Measurements from ENCODE around the gene LRBA. TPM values are rescaled to one million over a fixed set of nuclear protein-coding genes. Genes with fewer than 3 reads are reported as not detected.
"Not testable (repeated sequence)": the region's sequence is repeated elsewhere in the genome, so short reads cannot be mapped to it uniquely, and the experiment has no call there.

LRBA gene
- total RNA-seq, 1 donor from 2014 or later, result 54.0 TPM

- no peak for DNase-seq
- H3K36me3 Mint-ChIP-seq (ENCODE audit: low read depth), result peaks cover 10% of the 10 kb centered on the region
- H3K9me3 Mint-ChIP-seq, result peaks cover 23% of the 10 kb centered on the region
- H3K27me3 Mint-ChIP-seq, result no peaks in the 10 kb centered on the region
- intact Hi-C loops (cut with micrococcal nuclease), result no loop called here
- peaks cover 8% of the 10 kb centered on the region for H3K4me1 Mint-ChIP-seq
- H3K27ac Mint-ChIP-seq, result no peak overlapping the region
- H3K4me3 Mint-ChIP-seq, result no peak overlapping the region
These were observed 624.0 kb downstream of the LRBA start for GRCh38 chr4:150391052-150391451.

GRCh38 chr4:150390531-150390910, 624.6 kb downstream of the LRBA start:
- no peak overlapping the region for H3K4me3 Mint-ChIP-seq
- DNase-seq, result no peak
- peaks cover 4% of the 10 kb centered on the region for H3K4me1 Mint-ChIP-seq
- peaks cover 10% of the 10 kb centered on the region for H3K36me3 Mint-ChIP-seq (ENCODE audit: low read depth)
- intact Hi-C loops (cut with micrococcal nuclease), result no loop called here
- H3K27me3 Mint-ChIP-seq, result no peaks in the 10 kb centered on the region
- no peak overlapping the region for H3K27ac Mint-ChIP-seq
- H3K9me3 Mint-ChIP-seq, result peaks cover 23% of the 10 kb centered on the region

- Mint-ChIP-seq H3K27me3 (no peaks in the 10 kb centered on the region), H3K4me3 (no peak overlapping the region), H3K27ac (no peak overlapping the region), H3K4me1 (no peaks in the 10 kb centered on the region), H3K9me3 (peaks cover 23% of the 10 kb centered on the region), H3K36me3 (ENCODE audit: low read depth) (peaks cover 10% of the 10 kb centered on the region)
- intact Hi-C loops (cut with micrococcal nuclease), result no loop called here
- no peak for DNase-seq
These were observed 625.1 kb downstream of the LRBA start for GRCh38 chr4:150389896-150390530.

DNA sequence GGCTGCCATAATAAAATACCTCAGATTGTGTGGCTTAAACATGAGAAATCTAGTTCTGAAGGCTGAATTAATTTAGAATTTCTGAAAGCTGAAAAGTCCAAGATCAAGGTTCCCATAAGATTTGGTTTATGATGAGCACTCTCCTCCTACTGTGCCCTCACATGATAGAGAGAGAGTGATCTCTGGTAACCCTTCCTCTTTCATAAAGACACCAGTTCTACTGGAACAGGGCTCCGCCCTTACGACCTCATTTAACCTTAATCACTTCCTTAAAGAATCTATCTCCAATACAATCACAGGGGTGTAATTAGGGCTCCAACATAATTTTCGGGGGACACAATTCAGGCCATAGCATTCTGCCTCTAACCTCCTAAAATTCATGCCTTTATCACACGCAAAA, 627.1 kb downstream of the LRBA start:
- Mint-ChIP-seq H3K4me1 (no peaks in the 10 kb centered on the region), H3K9me3 (peaks cover 23% of the 10 kb centered on the region), H3K27ac (no peak overlapping the region), H3K27me3 (no peaks in the 10 kb centered on the region), H3K4me3 (no peak overlapping the region), H3K36me3 (ENCODE audit: low read depth) (peaks cover 9% of the 10 kb centered on the region)
- no peak for DNase-seq
- intact Hi-C loops (cut with micrococcal nuclease), result no loop called here

DNA sequence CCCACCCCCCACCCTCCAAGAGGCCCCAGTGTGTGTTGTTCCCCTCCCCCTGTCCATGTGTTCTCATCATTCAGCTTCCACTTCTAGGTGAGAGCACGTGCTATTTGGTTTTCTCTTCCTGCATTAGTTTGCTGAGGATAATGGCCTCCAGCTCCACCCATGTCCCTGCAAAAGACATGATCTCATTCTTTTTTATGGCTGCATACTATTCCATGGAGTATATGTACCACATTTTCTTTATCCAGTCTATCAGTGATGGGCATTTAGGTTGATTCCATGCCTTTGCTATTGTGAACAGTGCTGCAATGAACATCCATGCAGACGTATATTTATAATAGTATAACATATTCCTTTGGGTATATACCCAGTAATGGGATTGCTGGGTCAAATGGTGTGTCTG, 628.7 kb downstream of the LRBA start:
- Mint-ChIP-seq H3K9me3 (peaks cover 19% of the 10 kb centered on the region), H3K27ac (peak overlapping the region; percentile 56)
- H3K27me3 Mint-ChIP-seq; H3K4me3 Mint-ChIP-seq; H3K4me1 Mint-ChIP-seq; DNase-seq; intact Hi-C loops (cut with micrococcal nuclease); H3K36me3 Mint-ChIP-seq (ENCODE audit: low read depth): not testable (repeated sequence)

DNA sequence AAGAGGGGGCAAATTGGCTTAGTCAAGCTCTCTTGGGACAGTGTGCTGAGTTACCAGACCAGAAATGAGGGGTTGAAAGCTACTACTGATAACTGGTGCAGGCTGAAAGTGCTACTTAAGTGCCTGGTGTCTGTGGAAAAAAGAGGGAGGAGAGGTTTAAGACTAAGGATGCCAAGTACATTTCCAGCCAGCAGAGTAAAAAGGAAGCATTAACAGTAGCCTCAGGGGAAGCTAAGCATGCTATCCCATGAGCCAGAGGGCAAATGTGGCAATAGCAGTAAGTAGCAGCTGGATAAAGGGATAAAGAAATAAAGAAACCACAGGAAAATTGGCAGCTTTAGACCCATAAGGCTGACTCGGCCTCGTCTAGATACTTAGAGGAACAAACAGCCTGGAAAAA, 629.5 kb downstream of the LRBA start:
- H3K27me3 Mint-ChIP-seq, result no peaks in the 10 kb centered on the region
- H3K36me3 Mint-ChIP-seq (ENCODE audit: low read depth), result no peaks in the 10 kb centered on the region
- intact Hi-C loops (cut with micrococcal nuclease), result no loop called here
- no peak overlapping the region for H3K4me3 Mint-ChIP-seq
- H3K27ac Mint-ChIP-seq, result no peak overlapping the region
- DNase-seq, result no peak
- H3K4me1 Mint-ChIP-seq, result no peaks in the 10 kb centered on the region
- H3K9me3 Mint-ChIP-seq, result peaks cover 16% of the 10 kb centered on the region

DNA sequence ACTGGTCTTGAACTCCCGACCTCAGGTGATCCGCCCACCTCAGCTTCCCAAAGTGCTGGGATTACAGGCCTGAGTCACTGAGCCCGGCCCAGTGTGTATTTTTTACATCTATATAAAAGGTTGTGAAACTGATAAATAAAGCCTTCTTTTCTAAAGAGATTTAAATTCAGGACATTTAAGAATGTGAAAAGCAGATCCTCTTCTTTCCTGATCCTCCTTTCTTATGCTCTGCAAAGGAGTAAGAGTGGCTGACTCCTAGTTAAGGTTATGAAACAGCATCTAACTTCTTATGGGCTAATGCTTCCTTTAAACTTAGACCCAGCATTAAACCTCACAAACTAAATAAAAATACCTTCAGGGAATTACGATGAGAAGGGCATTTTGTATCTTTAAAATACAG, 630.8 kb downstream of the LRBA start:
- Mint-ChIP-seq H3K4me1 (no peaks in the 10 kb centered on the region), H3K27ac (no peak overlapping the region), H3K27me3 (no peaks in the 10 kb centered on the region), H3K4me3 (no peak overlapping the region), H3K36me3 (ENCODE audit: low read depth) (no peaks in the 10 kb centered on the region), H3K9me3 (peaks cover 10% of the 10 kb centered on the region)
- intact Hi-C loops (cut with micrococcal nuclease), result no loop called here
- no peak for DNase-seq

DNA sequence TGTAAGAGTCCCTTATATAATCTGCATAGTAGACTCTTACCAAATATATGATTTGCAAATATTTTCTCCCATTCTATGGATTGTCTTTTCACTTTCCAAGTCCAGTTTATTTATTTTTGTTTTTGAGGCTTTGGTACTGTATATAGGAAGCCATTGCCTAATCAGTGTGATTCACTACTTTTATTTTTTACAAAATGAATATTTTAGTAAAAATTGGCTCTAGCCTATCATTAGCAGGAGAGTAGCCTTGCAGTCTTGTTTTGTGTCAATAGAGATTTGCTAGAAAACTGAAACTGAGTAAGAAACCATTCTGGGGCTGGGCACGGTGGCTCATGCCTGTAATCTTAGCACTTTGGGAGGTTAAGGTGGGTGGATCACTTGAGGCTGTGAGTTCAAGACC, 633.1 kb downstream of the LRBA start:
- Mint-ChIP-seq H3K4me3 (no peak overlapping the region), H3K9me3 (peaks cover 3% of the 10 kb centered on the region), H3K36me3 (ENCODE audit: low read depth) (no peaks in the 10 kb centered on the region), H3K4me1 (no peaks in the 10 kb centered on the region), H3K27ac (no peak overlapping the region), H3K27me3 (no peaks in the 10 kb centered on the region)
- DNase-seq, result no peak
- intact Hi-C loops (cut with micrococcal nuclease), result no loop called here

GRCh38 chr4:150381609-150382008, 633.5 kb downstream of the LRBA start:
- no peak for DNase-seq
- peaks cover 3% of the 10 kb centered on the region for H3K9me3 Mint-ChIP-seq
- H3K27me3 Mint-ChIP-seq, result no peaks in the 10 kb centered on the region
- no peak overlapping the region for H3K4me3 Mint-ChIP-seq
- no peak overlapping the region for H3K27ac Mint-ChIP-seq
- H3K4me1 Mint-ChIP-seq, result no peaks in the 10 kb centered on the region
- intact Hi-C loops (cut with micrococcal nuclease), result no loop called here
- H3K36me3 Mint-ChIP-seq (ENCODE audit: low read depth), result no peaks in the 10 kb centered on the region

GRCh38 chr4:150381036-150381435, 634.0 kb downstream of the LRBA start:
- intact Hi-C loops (cut with micrococcal nuclease), result no loop called here
- no peaks in the 10 kb centered on the region for H3K36me3 Mint-ChIP-seq (ENCODE audit: low read depth)
- H3K4me3 Mint-ChIP-seq, result no peak overlapping the region
- no peak overlapping the region for H3K27ac Mint-ChIP-seq
- H3K9me3 Mint-ChIP-seq, result no peaks in the 10 kb centered on the region
- DNase-seq, result no peak
- no peaks in the 10 kb centered on the region for H3K4me1 Mint-ChIP-seq
- no peaks in the 10 kb centered on the region for H3K27me3 Mint-ChIP-seq

DNA sequence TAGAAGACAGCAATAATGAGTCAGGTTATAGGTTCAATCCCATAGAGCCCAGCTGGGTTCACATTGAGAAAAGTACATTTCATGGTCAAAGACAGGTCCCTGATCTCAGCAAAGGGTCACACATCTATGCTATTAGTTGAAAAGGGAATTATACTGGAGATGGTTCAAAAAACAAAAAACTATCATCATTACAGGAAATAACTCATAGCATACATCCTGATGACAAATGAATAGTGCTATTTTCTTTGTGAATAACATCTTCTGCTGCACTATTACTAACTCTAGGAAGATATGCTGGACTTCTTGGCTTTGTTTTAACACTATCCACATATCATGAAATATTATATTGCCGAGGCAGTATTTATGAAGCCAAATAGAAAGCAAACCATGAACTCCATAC, 635.6 kb downstream of the LRBA start:
- no peak overlapping the region for H3K4me3 Mint-ChIP-seq
- no peak for DNase-seq
- H3K27me3 Mint-ChIP-seq, result no peaks in the 10 kb centered on the region
- H3K27ac Mint-ChIP-seq, result no peak overlapping the region
- H3K36me3 Mint-ChIP-seq (ENCODE audit: low read depth), result peaks cover 2% of the 10 kb centered on the region
- H3K4me1 Mint-ChIP-seq, result no peaks in the 10 kb centered on the region
- H3K9me3 Mint-ChIP-seq, result no peaks in the 10 kb centered on the region
- intact Hi-C loops (cut with micrococcal nuclease), result no loop called here

GRCh38 chr4:150375025-150375424, 640.1 kb downstream of the LRBA start:
- no peaks in the 10 kb centered on the region for H3K27me3 Mint-ChIP-seq
- intact Hi-C loops (cut with micrococcal nuclease), result no loop called here
- H3K4me1 Mint-ChIP-seq, result no peaks in the 10 kb centered on the region
- no peaks in the 10 kb centered on the region for H3K9me3 Mint-ChIP-seq
- H3K27ac Mint-ChIP-seq, result no peak overlapping the region
- no peak overlapping the region for H3K4me3 Mint-ChIP-seq
- peaks cover 2% of the 10 kb centered on the region for H3K36me3 Mint-ChIP-seq (ENCODE audit: low read depth)
- no peak for DNase-seq

GRCh38 chr4:150371869-150372268, 643.2 kb downstream of the LRBA start:
- H3K27me3 Mint-ChIP-seq, result no peaks in the 10 kb centered on the region
- intact Hi-C loops (cut with micrococcal nuclease), result no loop called here
- no peaks in the 10 kb centered on the region for H3K9me3 Mint-ChIP-seq
- no peak overlapping the region for H3K4me3 Mint-ChIP-seq
- H3K36me3 Mint-ChIP-seq (ENCODE audit: low read depth), result peaks cover 2% of the 10 kb centered on the region
- no peak overlapping the region for H3K27ac Mint-ChIP-seq
- H3K4me1 Mint-ChIP-seq, result peaks cover 2% of the 10 kb centered on the region
- no peak for DNase-seq

DNA sequence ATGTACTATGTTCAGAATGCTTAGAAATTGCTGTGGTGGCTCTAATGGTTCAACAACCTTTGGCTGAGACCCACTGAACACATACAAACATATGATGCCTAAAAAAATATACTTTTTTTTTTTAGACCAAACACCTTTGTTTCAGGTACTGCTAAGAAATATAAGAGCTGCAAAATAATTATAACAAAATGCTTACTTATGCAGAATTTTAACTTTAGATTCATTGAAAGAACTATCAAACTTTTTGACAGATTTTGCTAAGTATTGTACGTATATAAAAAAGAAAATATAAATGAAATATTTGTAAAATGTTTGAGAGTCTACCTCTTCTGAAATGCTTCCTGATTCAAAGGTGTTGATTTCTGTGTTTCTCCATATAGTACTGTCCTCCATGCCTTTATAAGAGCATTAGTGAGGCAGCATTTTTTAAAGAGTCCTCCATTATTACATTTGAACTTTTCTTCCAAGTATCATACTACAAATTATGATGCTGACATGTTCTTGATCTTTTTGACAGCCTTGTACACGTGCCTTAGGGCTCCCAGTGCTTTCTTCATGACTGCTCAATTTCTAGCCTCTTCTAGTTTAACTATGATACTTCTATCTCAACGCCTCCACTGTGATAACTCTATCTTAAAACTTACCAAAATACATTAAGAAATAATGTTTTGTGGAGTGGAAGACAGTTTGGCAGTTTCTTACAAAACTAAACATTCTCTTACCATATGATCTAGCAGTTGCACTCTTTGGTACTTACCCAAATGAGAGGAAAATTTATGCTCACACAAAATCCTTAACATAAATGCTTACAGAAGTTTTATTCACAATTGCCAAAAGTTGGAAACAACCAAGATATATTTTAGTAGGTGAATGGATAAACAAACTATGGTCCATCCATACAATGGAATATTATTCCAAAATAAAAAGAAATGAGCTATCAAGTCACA, 645.4 kb downstream of the LRBA start:
- Mint-ChIP-seq H3K36me3 (ENCODE audit: low read depth) (no peaks in the 10 kb centered on the region), H3K4me3 (no peak overlapping the region), H3K4me1 (peaks cover 3% of the 10 kb centered on the region), H3K27ac (no peak overlapping the region), H3K27me3 (no peaks in the 10 kb centered on the region), H3K9me3 (no peaks in the 10 kb centered on the region)
- DNase-seq, result no peak
- intact Hi-C loops (cut with micrococcal nuclease), result loop anchor here (10.0 kb wide), 1 partner anchor 65 kb away; no protein-coding TSS in a partner anchor
